ENCODE results near the gene TP53I11.

Gene TP53I11

GRCh38 chr11:44887636-44888035 lies 63.0 kb downstream of the TP53I11 start:
- no peak for DNase-seq

DNA sequence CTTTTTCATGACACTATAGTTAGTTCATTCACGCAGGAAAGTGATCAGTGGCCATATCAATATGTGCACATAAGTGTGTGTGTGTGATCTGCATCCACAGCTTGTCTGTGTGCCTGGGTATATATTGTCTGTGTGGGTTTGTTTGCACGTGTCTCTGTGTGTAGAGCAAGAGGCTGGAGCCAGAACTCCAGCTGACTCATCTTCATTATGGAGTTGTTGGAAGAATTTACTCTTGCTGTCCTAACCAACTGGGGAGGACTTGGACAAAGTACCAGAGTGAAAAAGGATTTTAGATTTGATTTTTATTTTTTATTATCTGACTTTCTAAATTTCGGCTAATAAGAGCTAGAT lies 63.9 kb downstream of the TP53I11 start:
- no peak for DNase-seq

GRCh38 chr11:44885919-44886789 lies 64.5 kb downstream of the TP53I11 start:
- no peak for DNase-seq

DNA sequence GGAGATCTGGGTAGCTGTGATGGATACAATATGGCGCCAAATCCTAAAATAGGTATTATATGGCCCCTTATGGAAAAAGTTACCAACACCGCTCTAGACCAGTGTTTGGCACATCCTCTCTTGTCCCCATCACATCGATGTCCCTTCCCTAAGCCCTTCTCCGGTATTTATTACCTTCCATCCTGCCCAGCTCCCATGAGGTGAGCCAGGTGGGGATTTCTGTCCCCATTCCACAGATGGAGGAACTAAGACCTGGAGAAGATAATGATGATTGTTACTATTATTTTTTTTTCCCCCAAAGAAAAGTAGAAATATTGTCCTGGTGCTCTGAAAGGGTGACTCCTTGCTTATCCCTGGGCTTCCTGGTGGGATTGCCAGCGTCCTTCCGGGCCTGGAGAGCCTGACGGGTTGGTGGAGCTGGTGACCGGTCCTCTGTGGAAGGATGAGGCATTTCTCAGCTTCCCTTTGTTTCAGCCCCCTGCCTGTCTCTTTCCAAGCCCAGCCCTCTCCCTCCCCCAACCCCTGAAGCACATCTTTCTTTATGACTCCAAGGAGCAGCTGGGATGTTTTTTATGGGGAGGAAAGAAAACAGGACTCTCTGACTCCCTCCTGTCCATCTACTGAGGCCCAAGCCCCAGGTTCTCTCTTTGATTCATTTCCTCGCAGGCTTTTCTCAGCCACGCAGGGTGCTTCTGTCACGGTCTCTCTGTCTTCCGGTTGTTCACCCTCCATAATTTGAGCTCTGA lies 65.4 kb downstream of the TP53I11 start:
- DNase-seq, result no peak

DNA sequence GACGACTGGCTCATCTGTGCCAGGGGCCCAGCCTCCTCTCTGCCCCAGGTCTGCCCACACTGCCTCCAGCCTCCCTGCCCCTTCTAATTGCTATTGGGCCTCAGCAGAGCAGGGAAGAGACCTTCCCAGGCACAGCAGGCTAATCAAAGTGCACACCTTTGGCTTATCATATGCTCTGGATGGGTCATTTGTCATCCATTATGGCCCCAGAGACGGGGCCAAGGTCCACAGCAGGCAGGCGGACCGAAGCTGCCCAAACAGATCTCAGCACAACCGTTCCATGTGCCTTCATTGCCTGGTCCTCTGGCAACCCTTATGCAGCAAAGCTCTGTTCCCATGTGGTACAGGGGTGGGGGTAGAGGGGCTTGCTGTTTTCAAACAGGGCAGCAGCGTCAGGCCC lies 66.6 kb downstream of the TP53I11 start:
- DNase-seq, result no peak

DNA sequence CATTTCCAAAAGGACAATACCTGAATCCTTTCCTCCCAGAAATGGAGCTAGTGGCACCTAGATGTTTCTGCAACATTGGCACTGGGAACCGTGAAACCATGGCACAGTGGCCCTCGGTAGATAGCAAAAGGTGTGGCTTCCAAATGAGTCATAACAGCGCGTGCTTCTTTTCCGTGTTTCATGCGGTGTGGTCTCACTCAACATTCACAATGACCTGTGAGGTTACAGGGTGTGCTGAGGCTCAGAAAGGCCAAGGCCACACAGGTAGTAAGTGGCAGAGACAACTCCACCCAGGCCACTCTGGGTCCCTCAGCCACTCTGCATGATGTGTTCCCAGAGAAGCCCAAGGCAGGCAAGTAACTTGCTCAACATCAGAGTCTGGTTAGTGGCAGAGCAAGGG lies 67.4 kb downstream of the TP53I11 start:
- DNase-seq, result no peak

Measured in nucleus accumbens (tissue), 56 donors.